Calu3 (cell line): Measurements from ENCODE around the gene TSPAN31. TPM values are rescaled to one million over a fixed set of nuclear protein-coding genes. Genes with fewer than 3 reads are reported as not detected.

Experiments used
- BruUV-seq: library from RNA; stranded (reverse); fragments of 400-500 nt; replicated peaks from 2 replicates; lab custom pipeline; 2021; lab: Mats Ljungman, UMichigan
- CTCF ChIA-PET: fragments of 300-600 bp; sonication (Branson Sonifier 250); formaldehyde crosslinking; loops from one replicate; lab custom pipeline; 2022; ENCODE audit warnings: antibody characterized with exemption; lab: Charles Lee
- DNase-seq: peaks from one replicate; pipeline ENCODE4 v3.0.0; 2022
- H3K27ac Mint-ChIP-seq: one replicate; pipeline ENCODE4 v1.8.0; 2022; ENCODE audit warnings: mixed read lengths; ENCODE audit not compliant: unreplicated experiment
- H3K27me3 Mint-ChIP-seq: one replicate; pipeline ENCODE4 v1.8.0; 2022; ENCODE audit warnings: mixed read lengths; ENCODE audit not compliant: unreplicated experiment
- H3K36me3 Mint-ChIP-seq: one replicate; pipeline ENCODE4 v1.8.0; 2022; ENCODE audit warnings: mild to moderate bottlenecking, moderate library complexity, mixed read lengths; ENCODE audit not compliant: insufficient read depth, unreplicated experiment
- H3K4me1 Mint-ChIP-seq: one replicate; pipeline ENCODE4 v1.8.0; 2022; ENCODE audit warnings: mild to moderate bottlenecking, low read depth, mixed read lengths; ENCODE audit not compliant: unreplicated experiment
- H3K4me3 Mint-ChIP-seq: one replicate; pipeline ENCODE4 v1.8.0; 2022; ENCODE audit warnings: mild to moderate bottlenecking, low read depth, moderate library complexity, mixed read lengths; ENCODE audit not compliant: unreplicated experiment
- H3K9me3 Mint-ChIP-seq: one replicate; pipeline ENCODE4 v1.8.0; 2022; ENCODE audit warnings: low read depth, mixed read lengths; ENCODE audit not compliant: unreplicated experiment
- CTCF ChIP-seq: fragments of 200-600 bp; IDR thresholded peaks from one replicate; pipeline ENCODE4 v1.8.0; 2022; ENCODE audit warnings: antibody characterized with exemption; ENCODE audit not compliant: unreplicated experiment
- intact Hi-C: fragments of 100-400 bp; cut with micrococcal nuclease; formaldehyde crosslinking; loops from one replicate; pipeline ENCODE4 v1.10.0; 2022; ENCODE audit not compliant: unreplicated experiment
- total RNA-seq: library from RNA; stranded (reverse); gene quantifications from 2 replicates; pipeline ENCODE4 v1.2.3, GENCODE V29; 2022

Gene TSPAN31
- total RNA-seq, 1 experiment from 2014 or later, result 40.2 TPM

DNA sequence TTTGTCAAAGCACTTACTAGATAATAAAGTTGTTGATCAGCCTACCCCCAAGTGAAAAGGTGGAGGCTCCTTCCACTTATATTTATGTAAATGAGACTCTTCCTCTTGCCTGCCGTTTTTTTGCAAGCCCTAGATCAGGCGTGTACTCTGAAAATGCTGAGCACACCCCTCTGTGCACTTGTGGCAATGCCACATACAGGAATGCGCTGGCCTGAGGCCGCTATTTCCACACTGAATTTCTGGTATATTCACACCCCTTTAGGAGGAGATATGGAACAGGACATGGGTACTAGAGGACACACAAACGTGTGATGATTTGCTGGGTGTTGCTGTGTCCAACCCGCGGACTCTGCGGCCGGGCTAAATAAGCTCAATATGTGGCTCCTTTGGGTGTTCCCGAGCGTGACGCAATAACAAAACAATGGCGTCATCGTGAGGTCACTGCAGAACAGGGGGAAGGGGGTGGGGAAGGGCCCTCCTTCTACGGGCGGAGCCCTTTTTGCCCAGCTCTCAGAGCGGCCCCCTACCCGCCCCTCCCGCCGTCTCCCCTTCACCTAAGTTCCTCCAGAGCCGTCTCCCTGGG lies 554 bp upstream of the TSPAN31 start:
- H3K36me3 Mint-ChIP-seq, result peaks cover 54% of the 10 kb centered on the region
- no peak for TF ChIP-seq CTCF
- BruUV-seq, result TSS peak; percentile 4
- H3K27ac Mint-ChIP-seq, result peak overlapping the region; percentile 99
- peaks cover 33% of the 10 kb centered on the region for H3K27me3 Mint-ChIP-seq
- no peaks in the 10 kb centered on the region for H3K9me3 Mint-ChIP-seq
- peaks cover 38% of the 10 kb centered on the region for H3K4me1 Mint-ChIP-seq
- intact Hi-C loops, result no loop called here
- CTCF ChIA-PET, result interaction anchor here (0.8 to 1.8 kb wide), 6 partner anchors 9 to 161 kb away, joined by 3 to 8 read pairs (median 4); no protein-coding TSS in a partner anchor
- DNase-seq, result peak; percentile 76
- H3K4me3 Mint-ChIP-seq, result peak overlapping the region; percentile 93

- CTCF ChIA-PET, result interaction anchor here (0.7 to 1.8 kb wide), 5 partner anchors 9 to 162 kb away, joined by 3 to 8 read pairs (median 4); no protein-coding TSS in a partner anchor
- DNase-seq, result no peak
- H3K27ac Mint-ChIP-seq, result peak overlapping the region; percentile 99
- no peak for TF ChIP-seq CTCF
- H3K4me1 Mint-ChIP-seq, result peaks cover 35% of the 10 kb centered on the region
- H3K27me3 Mint-ChIP-seq, result peaks cover 21% of the 10 kb centered on the region
- H3K9me3 Mint-ChIP-seq, result no peaks in the 10 kb centered on the region
- no TSS peak for BruUV-seq
- peak overlapping the region; percentile 93 for H3K4me3 Mint-ChIP-seq
- intact Hi-C loops, result no loop called here
- H3K36me3 Mint-ChIP-seq, result peaks cover 61% of the 10 kb centered on the region
Observed at GRCh38 chr12:57745485-57745881, 644 bp downstream of the TSPAN31 start.

DNA sequence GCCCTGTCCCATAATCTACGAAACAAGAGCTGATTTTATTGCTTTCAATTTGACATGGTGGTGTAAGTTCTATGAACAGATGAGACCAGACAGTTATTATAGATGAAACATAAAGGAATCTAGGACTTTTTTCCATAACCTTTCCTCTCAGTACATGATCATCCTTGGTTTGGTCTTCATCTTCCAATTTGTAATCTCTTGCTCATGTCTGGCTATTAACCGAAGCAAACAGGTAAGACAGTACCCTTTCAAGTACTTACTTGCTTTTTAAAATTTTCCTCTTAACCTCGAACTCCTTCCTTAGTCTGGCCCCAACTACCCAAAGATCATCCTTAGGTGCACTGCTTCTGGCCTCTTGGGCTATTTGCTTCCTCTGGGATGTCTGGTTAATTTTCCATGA lies 1.2 kb downstream of the TSPAN31 start:
- Mint-ChIP-seq H3K36me3 (peaks cover 66% of the 10 kb centered on the region), H3K4me3 (peak overlapping the region; percentile 93), H3K27ac (peak overlapping the region; percentile 99), H3K9me3 (no peaks in the 10 kb centered on the region), H3K4me1 (peaks cover 38% of the 10 kb centered on the region), H3K27me3 (peaks cover 16% of the 10 kb centered on the region)
- no peak for DNase-seq
- intact Hi-C loops, result no loop called here
- no peak for TF ChIP-seq CTCF
- CTCF ChIA-PET, result no interaction called here
- no TSS peak for BruUV-seq

DNA sequence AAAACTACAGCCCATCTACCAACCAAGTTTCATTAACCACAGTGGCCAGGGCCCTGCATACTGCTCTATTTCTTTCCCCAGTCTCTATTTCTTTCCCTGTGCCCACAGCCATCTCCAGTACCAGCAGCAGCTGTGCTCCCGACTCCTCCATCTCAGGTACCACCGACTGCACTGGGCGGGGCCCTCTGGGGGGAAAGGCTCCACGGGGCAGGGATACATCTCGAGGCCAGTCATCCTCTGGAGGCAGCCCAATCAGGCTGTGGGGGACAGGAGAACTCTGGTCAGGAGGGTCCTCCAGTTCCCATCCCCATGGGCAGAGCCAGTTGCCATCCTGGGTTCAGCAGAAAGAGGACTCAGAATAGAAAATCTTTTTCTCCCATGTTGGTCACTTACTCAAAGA lies 4.2 kb downstream of the TSPAN31 start:
- no peak overlapping the region for H3K4me3 Mint-ChIP-seq
- BruUV-seq, result no TSS peak
- H3K27me3 Mint-ChIP-seq, result no peaks in the 10 kb centered on the region
- no peak for TF ChIP-seq CTCF
- H3K4me1 Mint-ChIP-seq, result peaks cover 57% of the 10 kb centered on the region
- H3K36me3 Mint-ChIP-seq, result peaks cover 81% of the 10 kb centered on the region
- intact Hi-C loops, result no loop called here
- no peak for DNase-seq
- no peak overlapping the region for H3K27ac Mint-ChIP-seq
- CTCF ChIA-PET, result interaction anchor here (0.7 kb wide), 1 partner anchor 500 kb away, joined by 6 read pairs; no protein-coding TSS in a partner anchor
- H3K9me3 Mint-ChIP-seq, result no peaks in the 10 kb centered on the region
